ENCODE data around the gene NHERF2. TPM values are rescaled to one million over a fixed set of nuclear protein-coding genes. Genes with fewer than 3 reads are reported as not detected.

The NHERF2 gene
- total and polyA plus RNA-seq, 9 of the 15 experiments (the other 6 are each of a cell fraction or from before 2014, with no cell fraction given), result 0.15 to 42.0 (median 12.5) TPM

DNA sequence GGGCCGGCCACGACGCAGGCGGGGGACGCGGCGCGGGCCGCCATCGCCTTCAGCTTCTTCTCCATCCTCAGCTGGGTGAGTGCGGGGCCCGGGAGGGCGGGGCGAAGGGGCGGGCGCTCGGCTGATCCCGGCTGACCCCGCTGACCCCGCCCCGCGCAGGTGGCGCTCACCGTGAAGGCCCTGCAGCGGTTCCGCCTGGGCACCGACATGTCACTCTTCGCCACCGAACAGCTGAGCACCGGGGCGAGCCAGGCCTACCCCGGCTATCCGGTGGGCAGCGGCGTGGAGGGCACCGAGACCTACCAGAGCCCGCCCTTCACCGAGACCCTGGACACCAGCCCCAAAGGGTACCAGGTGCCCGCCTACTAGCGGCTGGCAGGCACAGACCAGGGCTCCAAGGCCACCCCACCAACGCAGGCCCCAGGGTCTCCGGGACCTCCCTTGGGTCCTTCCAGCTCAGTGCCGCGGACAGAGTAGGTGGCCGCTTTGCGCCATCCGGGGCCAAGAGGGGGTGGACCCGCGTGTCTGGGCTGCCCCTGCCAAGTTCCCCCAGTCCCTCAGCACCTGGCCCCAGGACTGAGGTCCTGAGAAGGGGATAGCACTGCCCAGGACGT, 33.9 kb upstream of the NHERF2 start (continued):
- TF ChIP-seq, protein P1, sequence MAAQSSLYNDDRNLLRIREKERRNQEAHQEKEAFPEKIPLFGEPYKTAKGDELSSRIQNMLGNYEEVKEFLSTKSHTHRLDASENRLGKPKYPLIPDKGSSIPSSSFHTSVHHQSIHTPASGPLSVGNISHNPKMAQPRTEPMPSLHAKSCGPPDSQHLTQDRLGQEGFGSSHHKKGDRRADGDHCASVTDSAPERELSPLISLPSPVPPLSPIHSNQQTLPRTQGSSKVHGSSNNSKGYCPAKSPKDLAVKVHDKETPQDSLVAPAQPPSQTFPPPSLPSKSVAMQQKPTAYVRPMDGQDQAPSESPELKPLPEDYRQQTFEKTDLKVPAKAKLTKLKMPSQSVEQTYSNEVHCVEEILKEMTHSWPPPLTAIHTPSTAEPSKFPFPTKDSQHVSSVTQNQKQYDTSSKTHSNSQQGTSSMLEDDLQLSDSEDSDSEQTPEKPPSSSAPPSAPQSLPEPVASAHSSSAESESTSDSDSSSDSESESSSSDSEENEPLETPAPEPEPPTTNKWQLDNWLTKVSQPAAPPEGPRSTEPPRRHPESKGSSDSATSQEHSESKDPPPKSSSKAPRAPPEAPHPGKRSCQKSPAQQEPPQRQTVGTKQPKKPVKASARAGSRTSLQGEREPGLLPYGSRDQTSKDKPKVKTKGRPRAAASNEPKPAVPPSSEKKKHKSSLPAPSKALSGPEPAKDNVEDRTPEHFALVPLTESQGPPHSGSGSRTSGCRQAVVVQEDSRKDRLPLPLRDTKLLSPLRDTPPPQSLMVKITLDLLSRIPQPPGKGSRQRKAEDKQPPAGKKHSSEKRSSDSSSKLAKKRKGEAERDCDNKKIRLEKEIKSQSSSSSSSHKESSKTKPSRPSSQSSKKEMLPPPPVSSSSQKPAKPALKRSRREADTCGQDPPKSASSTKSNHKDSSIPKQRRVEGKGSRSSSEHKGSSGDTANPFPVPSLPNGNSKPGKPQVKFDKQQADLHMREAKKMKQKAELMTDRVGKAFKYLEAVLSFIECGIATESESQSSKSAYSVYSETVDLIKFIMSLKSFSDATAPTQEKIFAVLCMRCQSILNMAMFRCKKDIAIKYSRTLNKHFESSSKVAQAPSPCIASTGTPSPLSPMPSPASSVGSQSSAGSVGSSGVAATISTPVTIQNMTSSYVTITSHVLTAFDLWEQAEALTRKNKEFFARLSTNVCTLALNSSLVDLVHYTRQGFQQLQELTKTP (IDR thresholded peaks at IDR 0.05; ENCODE audit: low read depth in 1 of 2, partially characterized antibody in 2 of 2), result no peak
- TF ChIP-seq ESRRB (CRISPR knock-in tag; IDR thresholded peaks at IDR 0.05; ENCODE audit: borderline replicate concordance), result no peak
- TF ChIP-seq ZNF785 (CRISPR knock-in tag; IDR thresholded peaks at IDR 0.05), result no peak
- no peak for TF ChIP-seq ZNF444 (CRISPR knock-in tag; IDR thresholded peaks at IDR 0.05)
- TF ChIP-seq EP400 (IDR thresholded peaks at IDR 0.05), result no peak
- no peak for TF ChIP-seq HMGN3 (IDR thresholded peaks at IDR 0.05; ENCODE audit: borderline replicate concordance, extremely low read depth, insufficient read length, low read depth, low read length)
- TF ChIP-seq GTF2E2 (tag; IDR thresholded peaks at IDR 0.05), result no peak
- TF ChIP-seq MAZ (CRISPR knock-in tag; conservative IDR thresholded peaks at IDR 0.05 in 1 of 2, IDR thresholded peaks at IDR 0.05 in 1 of 2), result 0 out of 4 replicates have a peak, but pooled peaks of 1 of the 2 experiments have one; percentile 3
- no peak for TF ChIP-seq ZNF76 (CRISPR knock-in tag; IDR thresholded peaks at IDR 0.05; ENCODE audit: borderline replicate concordance)
- TF ChIP-seq DACH1 (IDR thresholded peaks at IDR 0.05; ENCODE audit: partially characterized antibody), result peak; percentile 9
- no peak for TF ChIP-seq SREBF1 (IDR thresholded peaks at IDR 0.05; ENCODE audit: borderline replicate concordance, low read depth, low read length)
- TF ChIP-seq, protein P2, sequence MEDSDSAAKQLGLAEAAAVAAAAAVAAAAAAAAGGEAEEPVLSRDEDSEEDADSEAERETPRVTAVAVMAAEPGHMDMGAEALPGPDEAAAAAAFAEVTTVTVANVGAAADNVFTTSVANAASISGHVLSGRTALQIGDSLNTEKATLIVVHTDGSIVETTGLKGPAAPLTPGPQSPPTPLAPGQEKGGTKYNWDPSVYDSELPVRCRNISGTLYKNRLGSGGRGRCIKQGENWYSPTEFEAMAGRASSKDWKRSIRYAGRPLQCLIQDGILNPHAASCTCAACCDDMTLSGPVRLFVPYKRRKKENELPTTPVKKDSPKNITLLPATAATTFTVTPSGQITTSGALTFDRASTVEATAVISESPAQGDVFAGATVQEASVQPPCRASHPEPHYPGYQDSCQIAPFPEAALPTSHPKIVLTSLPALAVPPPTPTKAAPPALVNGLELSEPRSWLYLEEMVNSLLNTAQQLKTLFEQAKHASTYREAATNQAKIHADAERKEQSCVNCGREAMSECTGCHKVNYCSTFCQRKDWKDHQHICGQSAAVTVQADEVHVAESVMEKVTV (CRISPR knock-in tag; IDR thresholded peaks at IDR 0.05), result no peak
- TF ChIP-seq, protein P3, sequence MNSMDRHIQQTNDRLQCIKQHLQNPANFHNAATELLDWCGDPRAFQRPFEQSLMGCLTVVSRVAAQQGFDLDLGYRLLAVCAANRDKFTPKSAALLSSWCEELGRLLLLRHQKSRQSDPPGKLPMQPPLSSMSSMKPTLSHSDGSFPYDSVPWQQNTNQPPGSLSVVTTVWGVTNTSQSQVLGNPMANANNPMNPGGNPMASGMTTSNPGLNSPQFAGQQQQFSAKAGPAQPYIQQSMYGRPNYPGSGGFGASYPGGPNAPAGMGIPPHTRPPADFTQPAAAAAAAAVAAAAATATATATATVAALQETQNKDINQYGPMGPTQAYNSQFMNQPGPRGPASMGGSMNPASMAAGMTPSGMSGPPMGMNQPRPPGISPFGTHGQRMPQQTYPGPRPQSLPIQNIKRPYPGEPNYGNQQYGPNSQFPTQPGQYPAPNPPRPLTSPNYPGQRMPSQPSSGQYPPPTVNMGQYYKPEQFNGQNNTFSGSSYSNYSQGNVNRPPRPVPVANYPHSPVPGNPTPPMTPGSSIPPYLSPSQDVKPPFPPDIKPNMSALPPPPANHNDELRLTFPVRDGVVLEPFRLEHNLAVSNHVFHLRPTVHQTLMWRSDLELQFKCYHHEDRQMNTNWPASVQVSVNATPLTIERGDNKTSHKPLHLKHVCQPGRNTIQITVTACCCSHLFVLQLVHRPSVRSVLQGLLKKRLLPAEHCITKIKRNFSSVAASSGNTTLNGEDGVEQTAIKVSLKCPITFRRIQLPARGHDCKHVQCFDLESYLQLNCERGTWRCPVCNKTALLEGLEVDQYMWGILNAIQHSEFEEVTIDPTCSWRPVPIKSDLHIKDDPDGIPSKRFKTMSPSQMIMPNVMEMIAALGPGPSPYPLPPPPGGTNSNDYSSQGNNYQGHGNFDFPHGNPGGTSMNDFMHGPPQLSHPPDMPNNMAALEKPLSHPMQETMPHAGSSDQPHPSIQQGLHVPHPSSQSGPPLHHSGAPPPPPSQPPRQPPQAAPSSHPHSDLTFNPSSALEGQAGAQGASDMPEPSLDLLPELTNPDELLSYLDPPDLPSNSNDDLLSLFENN (IDR thresholded peaks at IDR 0.05; ENCODE audit: low read depth in 2 of 2, low read length in 2 of 2), result no peak

All from K562 (cell line).